ENCODE results near the gene CNTNAP2.

CNTNAP2 gene

DNA sequence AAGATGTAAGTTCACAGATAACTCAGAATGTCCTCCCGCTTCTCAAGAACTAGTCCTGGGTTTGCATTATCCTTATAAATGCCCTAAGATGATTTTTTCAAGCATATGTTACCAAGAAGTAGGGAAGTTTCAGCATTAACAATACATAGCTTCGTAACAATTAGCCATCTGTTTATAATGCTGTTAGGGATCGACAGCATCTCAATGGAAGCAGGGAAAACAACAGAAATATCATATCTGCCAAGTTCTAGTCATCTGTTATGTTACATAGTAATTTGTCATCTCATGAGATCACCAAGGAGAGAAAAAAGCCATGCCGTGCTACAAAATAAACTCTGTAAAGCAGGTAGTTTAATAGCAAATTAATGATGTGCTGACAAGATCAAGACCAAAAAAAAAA lies 1742.4 kb downstream of the CNTNAP2 start:
- DNase-seq (ENCODE audit: low read depth), result no peak

DNA sequence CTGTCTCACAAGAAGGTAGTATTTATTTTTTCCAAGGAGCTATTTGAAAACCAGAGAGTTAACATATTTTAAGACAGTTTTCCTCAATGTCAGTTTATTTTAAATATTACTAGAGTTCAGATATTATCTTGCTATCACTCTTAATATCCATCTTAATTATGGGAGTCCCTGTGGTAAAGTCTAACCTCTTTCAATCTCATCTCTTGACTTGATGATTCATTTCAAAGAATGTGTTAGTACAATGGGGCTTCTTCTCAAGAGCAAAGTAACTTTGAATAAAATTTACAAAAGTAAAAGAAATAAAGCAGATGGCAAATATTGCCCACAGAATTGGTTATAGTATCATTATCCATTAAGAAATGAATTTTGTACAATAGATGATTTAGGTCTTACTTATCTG lies 1742.9 kb downstream of the CNTNAP2 start:
- no peak for DNase-seq (ENCODE audit: low read depth)

DNA sequence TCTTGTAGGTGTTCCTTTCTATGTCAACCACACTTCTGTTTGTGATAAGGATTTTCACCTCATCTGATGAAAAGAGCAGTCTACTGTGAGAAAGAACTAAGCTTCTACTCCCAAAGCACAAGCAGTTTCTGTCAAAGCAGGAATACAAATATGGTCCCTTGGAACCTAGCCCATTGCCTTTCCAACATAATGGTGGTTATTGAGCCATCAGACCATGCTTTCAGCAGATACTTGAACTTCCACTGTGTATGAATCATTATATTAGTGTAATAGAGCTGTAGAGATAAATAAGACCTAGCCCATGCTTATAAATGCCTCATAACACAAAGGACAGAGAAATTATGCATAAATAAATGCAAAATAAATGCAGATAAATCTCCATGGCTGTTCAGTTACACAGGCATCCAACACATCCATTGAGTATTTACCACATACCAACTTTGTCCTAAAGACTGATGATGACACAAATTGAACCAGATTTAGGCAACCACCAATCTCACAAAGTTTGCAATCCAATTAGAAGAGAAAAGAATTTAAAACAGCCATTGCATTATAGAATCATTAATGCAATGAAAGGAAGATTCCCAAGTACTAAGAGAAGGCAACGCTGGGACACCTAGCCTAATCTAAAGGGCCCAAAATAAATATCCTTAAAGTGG lies 1744.6 kb downstream of the CNTNAP2 start:
- no peak for DNase-seq (ENCODE audit: low read depth)

DNA sequence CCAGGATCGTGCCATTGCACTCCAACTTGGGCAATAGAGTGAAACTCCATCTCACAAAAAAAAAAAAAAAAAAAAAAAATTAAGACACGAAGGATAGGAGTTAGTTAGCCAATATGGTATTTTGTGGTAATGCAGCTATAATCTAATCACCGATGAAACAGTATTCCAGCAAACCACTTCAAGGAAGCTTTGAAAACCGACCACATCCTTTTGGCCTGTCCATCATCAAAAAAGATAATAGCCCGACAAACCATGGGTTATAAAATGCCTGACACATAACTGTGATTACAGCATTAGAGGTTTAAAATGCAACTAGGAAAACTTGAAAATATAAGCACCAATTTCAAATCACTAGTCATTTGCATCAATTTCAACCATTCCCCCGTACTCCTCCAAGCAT lies 1745.3 kb downstream of the CNTNAP2 start:
- DNase-seq (ENCODE audit: low read depth), result no peak

DNA sequence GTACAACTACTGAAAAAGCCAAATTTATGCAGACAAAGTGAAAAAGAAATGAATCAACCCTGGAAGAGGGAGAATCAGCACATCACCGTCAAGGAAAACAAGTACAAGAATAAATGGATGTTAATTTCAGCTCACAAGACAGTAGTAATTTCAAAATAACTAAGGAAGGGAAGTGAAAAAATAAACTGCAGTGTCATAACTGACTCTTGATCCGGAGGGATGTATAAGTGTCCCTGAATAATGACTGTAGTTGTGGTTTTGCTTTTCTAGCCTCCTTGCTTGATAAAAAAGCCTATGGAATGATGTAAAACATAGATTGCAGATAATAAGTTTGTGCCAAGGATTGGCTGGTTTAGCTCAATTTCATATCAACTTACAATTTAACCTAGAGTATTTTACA lies 1752.9 kb downstream of the CNTNAP2 start:
- no peak for DNase-seq (ENCODE audit: low read depth)

DNA sequence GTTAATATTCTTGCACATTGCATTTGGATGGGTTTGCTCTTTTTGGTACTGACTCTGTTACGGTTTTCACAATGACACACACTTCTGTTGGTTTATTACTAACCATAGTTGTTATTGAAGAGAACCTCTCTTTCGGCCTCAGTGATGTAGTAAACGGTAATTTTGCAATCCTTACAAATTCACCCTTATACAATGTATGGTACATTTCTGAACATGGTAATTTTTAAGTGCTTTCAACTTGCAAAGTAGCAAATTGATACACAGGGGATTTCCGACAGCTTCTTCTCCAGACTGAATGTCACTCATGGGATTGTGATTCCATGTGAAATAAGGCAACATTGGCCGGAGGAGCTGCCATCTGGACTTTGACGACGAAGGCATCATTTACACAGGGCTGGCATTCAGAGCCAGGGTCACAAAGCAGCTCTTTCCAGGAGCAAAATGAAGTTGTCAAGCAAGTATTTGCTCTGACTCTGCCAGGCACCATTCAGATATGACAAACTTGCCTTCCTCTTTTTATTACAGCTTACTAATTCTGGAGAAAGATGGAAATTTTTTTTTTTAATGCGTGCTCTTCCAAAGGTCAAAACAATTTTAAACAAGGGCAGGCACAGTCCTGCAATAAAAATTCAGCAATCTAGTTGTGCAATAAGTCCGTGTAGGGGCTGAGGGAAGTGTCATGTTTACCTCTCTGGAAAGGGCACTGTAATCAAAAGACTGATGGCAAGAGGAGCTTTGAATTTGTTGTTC lies 1762.5 kb downstream of the CNTNAP2 start:
- no peak for DNase-seq (ENCODE audit: low read depth)

DNA sequence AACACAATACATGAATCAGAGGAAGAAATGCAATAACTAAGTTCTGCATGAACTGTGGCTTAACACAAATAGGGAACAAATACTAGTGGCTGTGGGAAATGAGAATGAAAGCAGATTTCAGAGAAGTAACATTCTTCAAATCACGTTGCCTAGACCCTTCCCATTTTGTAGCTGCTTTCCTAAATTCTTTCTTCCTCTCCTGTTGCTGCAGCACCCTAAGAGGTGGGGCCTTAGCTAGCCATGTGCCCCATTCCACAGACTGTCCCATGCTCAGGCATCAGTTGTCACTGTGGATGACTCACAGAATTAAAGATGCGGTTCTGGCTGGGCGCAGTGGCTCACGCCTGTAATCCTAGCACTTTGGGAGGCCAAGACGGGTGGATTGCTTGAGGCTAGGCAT lies 1769.3 kb downstream of the CNTNAP2 start:
- no peak for DNase-seq (ENCODE audit: low read depth)

DNA sequence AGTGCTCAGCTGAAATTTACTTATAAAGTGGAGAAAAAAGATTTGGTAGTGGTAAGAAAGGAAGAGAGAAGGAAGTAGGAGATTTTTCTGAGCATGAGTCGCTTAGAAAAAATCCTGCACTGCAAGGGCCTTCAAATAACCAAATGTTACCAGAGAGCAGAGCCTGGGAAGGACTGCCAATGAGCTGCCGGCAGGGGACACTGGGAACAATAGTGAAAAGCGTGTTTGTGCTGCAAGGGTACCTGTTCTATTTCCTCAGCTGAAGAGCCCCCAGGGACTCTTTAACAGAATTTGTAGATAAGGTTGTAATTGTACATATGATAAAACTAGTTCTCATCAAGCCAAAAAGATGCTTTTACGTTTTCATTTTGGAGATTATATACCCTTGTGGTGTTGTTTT lies 1777.7 kb downstream of the CNTNAP2 start:
- no peak for DNase-seq (ENCODE audit: low read depth)

DNA sequence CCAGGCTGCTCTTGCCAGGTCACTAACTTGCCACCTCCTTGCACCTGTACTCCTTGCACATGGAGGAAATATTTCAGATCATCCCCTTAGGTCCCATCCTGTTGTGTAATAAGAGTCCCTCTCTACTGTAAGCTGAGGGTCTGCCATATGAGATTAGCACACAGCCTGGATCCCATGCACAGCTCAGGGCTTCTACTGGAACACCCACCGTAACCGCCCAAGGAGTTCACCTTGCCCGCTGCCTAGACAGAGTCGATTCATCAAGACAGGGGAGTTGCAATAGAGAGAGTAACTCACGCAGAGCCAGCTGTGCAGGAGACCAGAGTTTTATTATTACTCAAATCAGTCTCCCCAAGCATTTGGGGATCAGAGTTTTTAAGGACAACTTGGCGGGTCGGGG lies 1779.5 kb downstream of the CNTNAP2 start:
- DNase-seq (ENCODE audit: low read depth), result no peak

DNA sequence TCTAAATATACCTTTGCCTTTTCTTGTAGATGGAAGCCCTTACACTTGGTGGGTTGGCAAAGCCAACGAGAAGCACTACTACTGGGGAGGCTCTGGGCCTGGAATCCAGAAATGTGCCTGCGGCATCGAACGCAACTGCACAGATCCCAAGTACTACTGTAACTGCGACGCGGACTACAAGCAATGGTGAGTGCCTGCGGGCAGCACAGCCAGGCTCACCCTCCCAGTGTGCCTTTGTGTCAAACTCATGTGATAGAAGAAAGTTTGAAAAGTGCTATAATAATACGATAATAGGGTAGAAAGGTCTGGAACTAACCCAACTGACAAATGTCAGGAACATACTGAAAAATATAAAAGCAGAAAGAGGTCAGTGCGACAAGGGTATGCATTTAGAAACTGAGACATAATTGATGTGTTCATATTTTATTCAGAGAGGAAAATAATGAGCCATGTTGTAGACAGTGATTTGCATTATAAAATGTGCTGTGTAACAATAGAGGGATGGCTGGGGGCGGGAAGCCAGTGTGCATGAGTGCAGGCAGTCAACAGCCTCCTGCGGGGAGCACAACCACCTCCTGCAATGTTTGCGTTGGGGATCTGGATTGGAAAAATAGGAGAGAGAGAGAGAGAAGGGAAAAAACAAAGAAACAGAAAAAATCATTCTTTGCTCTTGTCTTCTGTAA lies 1787.1 kb downstream of the CNTNAP2 start:
- no peak for DNase-seq (ENCODE audit: low read depth)

DNA sequence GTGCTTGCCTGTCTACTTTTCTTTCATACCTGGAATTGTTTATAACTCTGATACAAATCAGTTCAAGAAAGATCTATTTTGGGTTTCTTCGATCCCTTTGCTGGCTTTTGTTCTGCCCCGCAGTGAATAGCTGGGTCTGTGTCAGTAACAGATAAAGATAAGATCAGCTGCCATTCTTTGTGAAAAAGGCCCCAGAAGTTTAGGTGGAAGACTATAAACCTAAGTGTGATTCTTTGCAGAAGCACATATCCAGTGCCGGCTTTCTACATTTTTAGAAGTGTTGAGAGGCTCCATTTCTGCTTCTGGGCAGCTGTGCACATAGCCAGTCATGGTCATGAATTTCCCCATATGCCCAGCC lies 1787.6 kb downstream of the CNTNAP2 start:
- DNase-seq (ENCODE audit: low read depth), result no peak

DNA sequence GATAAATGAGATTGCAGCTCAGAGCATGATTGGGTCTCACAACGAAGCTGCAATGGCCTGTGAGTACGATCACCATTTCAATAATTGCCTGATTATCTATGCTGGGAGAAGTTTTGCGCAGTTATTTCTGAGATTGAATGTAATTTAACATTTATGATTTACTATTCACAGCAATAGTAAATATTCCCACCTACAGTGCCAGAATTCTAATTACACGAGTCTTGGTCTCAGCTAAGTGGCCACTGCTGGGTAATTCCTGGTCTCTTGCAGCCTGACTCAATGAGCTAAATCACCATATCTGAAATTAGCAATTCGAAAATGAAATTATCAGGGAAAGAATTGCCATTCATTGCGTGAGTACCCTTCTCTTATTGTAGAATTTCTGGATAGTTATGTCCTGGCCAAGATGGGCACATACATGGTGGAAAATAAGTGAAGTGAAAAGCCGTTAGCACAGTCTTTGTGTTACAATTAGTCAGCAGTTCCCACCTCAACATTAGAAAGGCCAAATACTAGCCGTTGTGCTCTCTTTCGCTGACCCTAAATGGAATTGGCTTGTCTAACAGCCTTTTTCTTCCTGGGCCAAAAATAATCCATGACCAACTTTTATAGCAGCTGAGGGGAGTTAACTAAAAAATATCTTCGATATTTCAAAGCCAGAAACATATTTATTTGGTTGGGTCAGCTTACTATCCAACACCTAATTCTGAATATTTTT lies 1793.0 kb downstream of the CNTNAP2 start:
- DNase-seq (ENCODE audit: low read depth), result no peak

DNA sequence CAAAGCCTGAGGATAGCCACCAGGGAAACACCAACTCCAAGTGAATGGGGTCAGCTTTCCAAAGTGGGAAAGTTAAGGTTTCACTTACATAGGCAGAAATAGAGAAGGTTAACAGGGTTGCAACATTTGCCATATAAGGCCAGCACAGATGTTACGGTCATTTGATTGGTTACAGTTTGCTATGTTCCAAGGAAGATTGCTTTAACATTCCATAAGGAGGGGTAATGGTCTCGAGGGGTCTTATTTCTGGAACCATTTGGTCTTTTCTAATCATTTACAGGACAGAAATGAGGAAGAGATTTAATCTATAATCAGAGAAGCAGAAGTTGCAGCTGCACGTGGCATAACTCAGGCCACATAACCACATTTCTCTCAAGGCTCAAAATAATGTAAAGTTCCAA lies 1794.6 kb downstream of the CNTNAP2 start:
- DNase-seq (ENCODE audit: low read depth), result no peak

DNA sequence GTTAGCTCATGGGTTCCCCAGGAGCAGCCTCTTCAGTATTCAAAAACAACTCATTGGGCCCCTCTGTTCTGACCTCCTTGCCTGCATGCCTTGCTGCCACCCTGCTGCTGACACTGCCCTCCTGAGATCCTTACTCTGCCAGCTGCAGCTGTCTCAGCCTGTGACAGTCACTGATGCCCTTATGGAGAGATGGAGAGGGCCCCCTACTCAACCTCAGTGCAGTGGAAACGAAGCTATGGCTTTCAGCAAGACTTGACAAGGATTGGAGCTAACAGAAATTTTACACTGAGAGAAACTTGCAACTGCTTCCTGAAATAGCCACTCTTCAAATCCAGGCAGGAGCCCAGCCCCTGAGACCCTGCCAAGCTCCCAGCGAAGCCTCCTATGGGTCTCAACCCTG lies 1795.7 kb downstream of the CNTNAP2 start:
- DNase-seq (ENCODE audit: low read depth), result no peak

DNA sequence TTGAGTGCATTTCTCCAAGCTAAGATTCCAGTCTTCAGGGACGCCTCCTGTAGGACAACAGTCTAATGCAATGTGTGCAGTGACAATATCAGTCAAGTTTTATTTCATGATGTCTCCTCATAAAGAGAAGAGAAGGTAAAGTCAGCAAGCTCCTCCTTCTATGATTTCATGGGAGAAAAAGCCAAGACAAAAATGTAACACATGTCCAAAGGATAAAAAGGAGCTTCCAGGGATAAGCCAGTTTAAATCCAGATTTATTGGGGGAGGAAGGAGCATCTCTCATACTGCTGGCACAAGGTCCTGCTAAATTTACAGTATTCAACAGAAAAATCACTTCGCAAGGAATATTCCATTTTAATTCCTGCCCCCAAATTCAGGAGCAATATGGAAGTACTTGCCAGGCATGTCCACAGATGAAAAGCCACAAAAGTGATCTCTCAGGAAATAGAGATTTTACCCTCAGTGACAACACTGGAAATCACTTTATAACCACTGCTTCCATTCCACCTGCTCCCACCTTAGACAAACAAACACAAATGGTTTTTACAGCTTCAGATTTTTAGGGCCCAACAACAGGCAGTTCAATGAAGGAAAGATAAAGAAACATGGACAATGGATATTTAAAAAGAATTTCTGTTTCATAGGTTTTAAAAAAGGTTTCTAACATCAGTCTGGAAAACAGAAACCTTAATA lies 1796.5 kb downstream of the CNTNAP2 start:
- no peak for DNase-seq (ENCODE audit: low read depth)

DNA sequence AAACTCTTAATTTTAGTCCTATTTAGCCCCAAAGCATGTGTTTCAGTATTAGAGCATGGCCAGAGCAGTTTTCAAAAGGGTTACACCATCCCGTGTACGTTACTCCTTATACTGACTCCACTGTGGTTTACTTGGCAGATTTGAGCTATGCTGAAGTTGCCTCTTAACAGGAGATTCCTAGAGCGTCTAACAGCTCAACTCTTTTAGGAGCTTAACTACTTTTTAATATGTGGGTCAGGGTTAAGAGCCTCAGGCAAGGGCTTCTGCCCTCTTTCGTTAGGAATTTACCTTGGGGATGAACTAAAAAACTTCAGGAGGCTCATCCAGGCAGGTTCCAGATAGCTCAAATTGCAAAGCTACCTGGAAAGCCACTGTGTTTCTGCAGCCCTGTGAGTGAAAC lies 1799.2 kb downstream of the CNTNAP2 start:
- no peak for DNase-seq (ENCODE audit: low read depth)

DNA sequence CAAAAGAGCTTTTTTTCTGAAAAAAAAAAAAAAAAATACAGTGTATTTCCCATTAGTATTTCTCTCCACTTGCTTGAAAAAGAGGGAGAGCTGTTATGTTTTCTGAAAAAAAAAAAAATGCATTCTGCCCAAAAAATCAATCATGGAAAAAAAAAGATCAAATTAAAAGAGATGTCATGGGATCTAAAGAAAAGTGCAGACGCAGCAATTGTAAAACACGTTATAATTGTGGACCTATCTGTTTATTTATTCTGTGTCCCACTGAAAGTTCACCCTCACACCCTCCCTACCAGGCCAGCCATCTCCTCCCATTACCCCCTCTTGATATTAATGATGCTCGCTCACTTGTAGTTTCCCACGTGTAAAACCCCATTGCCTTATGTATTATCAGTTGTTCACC lies 1800.0 kb downstream of the CNTNAP2 start:
- no peak for DNase-seq (ENCODE audit: low read depth)

DNA sequence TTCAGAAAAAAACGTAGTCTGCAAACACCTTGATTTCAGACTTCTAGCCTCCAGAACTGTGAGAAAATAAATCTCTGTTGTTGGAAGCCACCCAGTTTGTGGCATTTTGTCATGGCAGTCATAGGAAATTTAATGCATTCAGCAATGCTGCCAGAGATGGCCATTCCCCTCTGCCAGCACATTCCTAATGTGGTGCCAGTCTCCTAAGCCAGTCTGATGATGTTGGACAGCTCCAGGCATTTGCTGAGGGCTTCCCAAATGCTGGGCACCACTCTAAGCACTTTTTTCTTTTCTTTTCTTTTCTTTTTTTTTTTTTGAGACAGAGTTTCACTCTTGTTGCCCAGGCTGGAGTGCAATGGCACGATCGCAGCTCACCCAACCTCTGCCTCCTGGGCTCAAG lies 1807.2 kb downstream of the CNTNAP2 start:
- DNase-seq (ENCODE audit: low read depth), result no peak

DNA sequence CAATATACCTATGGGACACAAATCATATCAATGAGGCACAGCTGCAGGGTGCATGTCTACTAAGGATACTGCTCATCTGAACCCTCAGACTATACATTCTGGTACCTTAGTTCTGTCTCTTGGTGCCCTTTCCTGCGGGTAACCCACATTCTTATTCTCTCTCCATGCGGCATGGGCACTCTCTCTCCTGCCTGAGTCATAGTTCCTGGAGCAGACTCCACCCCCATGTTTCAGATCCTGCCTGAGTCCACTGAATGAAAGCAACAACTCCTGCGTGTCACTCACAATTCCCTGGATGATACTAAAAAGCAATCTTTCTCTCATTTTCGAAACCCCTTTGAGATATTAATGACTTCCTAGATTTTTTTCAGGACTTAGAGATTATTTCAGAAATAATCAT lies 1820.8 kb downstream of the CNTNAP2 start:
- no peak for DNase-seq (ENCODE audit: low read depth)

DNA sequence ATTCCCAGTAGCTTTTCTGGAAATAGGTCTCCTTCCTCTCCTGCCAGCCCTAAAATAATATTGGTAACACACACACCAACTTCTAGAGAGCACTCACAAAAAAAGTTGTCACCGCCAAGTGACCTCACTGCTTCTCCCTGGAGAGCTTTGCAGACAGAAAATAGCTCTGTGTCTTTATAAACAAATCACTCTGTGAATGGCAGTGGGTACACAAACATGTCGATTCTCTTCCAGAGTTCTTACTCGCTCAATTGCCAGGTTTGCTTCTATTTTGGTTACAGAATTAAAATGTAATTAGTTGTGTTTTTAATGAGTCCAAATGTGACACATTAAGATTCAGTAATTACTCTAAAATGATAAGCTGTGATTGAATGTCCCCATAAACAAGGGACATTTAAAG lies 1824.8 kb downstream of the CNTNAP2 start:
- DNase-seq (ENCODE audit: low read depth), result no peak

DNA sequence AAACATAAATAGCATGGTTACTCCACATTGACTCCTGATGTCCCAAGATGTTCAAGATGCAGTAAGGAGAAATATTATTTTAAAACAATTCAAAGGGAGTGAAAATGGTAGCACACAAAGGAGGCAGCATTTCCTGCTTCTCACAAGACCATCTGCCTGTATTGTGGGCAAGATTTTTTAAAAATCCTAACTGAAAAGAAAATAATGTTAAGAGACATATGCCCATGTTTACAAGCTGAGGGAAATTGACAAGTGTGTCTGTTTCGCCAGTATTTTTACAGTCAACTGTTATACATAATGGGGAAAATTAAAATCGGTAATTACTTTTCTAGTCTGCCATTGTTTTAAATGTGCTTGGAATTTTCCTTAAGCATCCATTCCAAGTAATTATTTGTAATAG lies 1827.7 kb downstream of the CNTNAP2 start:
- no peak for DNase-seq (ENCODE audit: low read depth)

DNA sequence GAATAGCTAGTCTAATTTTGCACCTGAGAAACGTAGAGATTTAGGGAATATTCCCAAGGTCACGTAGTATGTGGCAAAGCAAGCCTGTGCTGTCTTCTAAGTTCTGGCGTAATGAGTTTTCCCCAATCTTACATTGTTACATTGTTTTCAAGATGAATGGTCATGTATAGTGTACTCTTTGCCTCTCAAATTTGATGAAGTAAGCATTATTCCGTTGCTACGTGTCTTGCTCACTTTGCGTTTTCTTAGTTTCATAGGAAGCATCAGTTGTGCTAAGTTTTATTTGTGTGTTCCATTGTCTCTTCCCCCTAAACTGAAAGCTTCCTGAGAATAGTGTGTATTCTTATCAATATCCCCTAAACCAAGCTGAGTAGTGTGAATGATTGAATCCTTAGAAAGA lies 1836.3 kb downstream of the CNTNAP2 start:
- DNase-seq (ENCODE audit: low read depth), result no peak

All from stimulated activated CD8-positive, alpha-beta memory T cell treated with anti-CD3 and anti-CD28 coated beads, Interleukin-12 subunit alpha, Interleukin-12 subunit beta, amount 100 ng/mL, for 1 hour (primary cell).